ENCODE measurements around the gene ATAT1.
A peak's percentile ranks its signal among the peaks of the same experiment; 100 is the strongest.
"Not testable (repeated sequence)": the region's sequence is repeated elsewhere in the genome, so short reads cannot be mapped to it uniquely, and the experiment has no call there.

ATAT1 gene

DNA sequence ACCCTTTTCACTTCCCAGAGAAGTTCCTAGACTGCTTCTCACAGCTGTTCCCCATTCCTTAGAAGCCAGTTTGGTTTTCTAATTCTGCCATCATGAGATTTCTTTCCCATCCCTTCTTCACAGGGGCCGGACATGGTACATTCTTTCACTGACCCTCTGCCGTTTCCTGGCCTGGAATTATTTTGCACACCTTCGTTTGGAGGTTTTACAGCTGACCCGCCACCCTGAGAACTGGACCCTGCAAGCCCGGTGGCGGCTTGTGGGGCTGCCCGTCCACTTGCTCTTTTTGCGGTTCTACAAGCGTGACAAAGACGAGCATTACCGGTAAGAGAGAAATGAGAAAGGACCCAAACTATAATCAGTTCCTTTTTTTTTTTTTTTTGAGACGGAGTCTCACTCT lies 24.5 kb downstream of the ATAT1 start:
- no peak for DNase-seq

DNA sequence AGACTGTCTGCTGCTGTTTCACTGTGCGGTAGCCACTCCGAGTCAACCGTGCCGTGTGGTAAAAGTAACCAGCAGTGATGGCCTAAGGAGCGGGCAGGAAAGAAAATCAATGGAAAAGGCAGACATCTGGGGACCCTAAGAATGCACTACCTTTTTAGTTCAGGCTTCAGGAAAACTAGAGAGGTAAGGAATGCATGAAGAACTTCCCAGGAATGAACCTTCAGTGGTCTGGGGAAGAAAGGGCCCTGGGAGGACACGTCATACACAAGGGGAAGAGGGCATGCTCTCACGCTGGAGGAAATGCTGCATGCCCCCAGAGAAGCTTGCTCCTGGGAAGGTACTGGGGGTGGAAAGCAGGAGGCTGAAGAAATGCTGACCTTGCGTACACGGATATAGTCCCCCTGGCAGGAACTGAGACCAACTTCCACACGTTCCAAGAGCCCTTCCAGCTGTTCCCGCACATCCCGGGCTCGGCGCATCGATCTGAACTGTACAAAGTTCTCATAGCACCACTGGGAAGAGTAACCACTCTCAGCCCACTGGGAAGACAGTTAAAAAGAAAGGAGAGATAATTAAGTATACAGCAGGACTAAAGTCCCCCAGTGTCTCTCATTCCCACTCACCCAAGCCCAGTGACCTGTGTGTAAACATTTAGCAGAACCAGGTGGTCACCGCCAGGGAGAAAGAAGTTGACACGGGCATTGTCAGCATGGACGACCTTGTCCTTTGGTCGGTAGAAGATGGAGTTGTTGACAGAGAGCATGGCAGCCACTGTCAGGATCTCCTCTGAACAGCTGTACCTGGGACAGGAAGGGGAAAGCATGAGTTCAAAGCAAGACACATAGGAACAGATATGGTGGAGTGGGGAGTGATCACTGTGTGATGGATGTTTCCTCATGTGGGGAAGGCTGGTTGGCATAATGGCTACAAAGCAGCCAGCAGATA lies 28.4 kb downstream of the ATAT1 start:
- DNase-seq, result no peak

DNA sequence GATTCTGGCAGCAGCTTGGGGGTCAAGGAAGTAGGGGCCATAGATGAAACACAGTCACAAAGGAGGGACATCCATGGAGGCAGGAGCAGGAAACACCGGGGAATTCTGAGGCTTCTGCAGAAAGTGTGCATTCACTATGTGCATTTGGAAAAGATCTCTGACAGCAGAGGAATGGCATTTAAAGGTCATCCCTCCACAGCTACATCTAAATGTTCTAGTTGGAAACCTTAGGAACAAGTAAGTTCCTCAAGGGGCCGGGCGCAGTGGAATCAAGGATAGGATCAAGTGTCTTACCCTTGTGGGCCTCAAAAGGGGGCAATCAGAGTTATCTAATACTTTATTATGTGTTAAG lies 29.0 kb downstream of the ATAT1 start:
- DNase-seq, result no peak

DNA sequence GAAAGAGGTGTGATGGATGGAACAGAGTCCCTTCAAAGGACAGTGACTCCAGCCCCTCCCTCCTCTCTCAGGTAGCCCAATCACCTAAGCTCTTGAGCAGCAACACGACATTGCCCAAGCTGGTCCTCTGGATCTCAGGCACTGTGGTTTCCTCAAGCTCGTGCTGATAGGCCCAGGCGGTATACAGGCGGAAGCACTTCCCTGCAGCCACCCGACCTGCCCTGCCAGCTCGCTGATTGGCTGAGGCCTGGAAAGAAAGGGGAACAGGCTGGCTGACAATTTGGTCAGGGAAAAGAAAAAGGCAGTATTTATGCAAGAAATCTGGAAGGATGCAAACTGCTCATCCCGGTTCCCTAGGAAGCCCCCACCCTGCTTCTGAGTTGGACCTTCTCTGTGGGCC lies 29.8 kb downstream of the ATAT1 start:
- no peak for DNase-seq

- DNase-seq, result no peak
These were observed 30.8 kb downstream of the ATAT1 start for GRCh38 chr6:30657454-30657853.

GRCh38 chr6:30657922-30658321 lies 31.2 kb downstream of the ATAT1 start:
- not testable (repeated sequence) for DNase-seq

DNA sequence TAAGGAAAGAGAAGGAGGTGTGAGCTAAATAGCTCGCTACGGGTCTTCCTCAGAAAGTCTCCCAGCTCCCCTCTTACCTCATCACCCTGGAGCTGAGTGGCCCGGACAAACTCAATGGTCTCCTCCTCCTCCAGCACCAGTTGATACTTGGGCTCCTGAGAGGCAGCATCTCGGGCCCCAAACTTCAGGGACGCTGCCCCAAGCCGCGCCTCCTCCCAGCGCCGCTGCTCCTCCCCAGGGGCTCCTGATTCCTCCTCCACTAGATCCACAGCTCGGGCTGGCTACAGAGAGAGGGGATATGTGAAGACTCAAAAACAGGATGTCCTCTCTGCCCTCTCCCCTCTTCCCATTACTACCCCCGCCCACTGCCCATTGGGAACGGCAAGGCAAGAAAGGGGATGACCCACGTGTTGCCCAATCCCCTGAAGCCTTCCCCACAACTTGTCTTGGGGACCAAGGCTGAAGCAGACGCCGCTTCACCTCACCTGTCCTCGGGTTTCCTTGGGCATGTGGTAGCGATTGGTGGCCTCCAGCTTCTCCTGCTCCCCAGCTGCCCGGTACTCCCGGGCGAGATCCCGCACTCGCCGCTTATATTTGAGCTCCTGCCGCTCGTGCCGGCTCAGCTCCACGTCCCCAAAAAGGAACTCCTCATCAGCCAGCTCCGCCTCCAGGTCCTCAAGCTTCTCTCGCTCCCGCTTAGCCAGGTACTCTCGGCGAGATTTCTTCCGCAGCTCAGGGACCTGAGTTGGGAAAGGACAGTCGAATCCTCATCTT lies 38.5 kb downstream of the ATAT1 start:
- no peak for DNase-seq

DNA sequence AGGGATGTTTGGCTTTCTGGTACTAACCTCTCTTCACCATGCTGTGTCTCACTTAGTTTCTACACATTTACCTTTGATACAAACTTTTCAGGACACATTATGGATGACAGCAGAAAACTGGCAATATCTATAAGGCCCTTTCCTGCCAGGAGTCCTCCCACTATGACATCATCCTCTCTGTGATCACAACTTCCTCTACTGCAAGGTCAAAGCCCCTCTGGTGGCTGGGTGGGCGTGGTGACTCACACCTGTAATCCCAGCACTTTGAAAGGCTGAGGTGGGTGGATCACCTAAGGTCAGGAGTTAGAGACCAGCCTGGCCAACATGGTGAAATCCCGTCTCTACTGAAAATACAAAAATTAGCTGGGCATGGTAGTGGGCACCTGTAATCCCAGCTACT lies 39.6 kb downstream of the ATAT1 start:
- not testable (repeated sequence) for DNase-seq

DNA sequence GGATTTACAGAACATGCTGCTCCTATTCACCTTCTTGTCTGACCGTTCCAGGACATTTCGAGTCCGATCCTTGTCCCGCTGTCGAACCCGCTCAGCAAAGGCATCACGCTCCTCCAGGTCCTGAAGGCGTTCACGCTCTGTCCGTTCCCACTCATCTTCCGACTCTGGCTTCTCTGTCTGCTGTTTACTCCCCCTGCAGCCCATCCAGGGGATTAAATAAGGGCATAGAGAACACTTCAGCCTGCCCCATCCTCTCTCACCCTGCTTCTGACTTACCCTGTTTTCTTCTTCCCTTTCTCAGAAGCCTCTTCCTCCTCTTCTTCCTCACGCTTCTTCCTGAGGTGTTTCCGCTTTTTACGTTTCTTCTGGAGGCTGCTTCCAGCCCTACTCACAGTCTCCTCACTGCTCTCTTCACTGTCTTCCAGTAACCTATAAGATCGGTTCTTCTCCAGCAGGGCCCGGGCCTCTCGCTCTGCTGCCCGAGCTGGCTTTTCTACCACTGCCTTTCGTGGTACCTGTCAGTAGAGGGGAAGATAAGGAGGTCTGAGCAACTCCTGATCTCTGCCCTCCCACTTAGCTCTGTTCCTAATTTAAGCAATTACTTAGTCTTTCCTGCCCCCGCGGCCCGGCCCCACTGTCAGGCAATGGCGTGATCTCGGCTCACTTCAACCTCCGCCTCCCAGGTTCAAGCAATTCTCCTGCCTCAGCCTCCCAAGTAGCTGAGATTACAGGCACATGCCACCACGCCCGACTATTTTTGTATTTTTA lies 44.3 kb downstream of the ATAT1 start:
- DNase-seq, result no peak

DNA sequence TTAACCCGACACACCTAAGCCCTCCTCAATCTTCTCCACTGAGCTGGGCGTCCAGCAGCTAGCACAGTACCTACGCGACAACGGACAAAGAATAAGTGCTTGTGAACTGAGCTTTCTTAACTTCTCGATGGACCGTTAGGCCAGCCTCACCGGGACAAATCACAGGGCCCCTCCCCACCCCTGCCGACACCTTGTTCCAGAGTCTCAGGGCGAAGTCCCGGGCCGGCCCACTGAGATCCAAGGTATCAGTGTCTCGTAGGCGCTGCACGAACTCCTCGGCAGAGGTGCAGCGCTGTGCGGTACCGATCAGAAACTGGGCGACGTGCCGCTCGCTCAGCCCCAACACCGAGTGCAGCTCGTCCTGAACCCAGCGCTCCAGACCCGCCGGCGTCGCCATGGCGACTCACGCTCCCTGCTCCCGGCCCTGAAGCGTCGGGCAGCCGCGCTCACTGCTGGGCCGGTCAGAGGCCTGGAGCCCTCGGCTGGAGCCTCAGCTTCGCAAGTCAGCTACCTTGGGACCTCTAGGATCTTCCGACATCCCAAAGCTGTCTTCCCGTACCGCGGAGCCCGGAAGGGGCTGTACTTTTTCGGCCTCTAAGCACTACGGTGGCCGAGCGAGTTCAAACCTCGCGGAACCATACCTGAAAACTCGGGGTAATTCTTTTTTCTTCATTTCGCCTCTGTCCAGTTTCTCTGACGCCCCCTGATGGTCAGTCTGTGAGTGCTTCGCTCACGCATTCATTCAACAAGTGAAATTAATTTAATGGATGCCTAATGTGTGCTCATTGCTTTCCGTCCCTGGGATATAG lies 46.0 kb downstream of the ATAT1 start, which contains the start of gene DHX16:
TSS of gene DHX16 (minus strand) at position 562 of the 809 bp plus-strand sequence. CDS start at position 397, 165 bp downstream.
- DNase-seq, result peak; percentile 72 to 87 (median 80)

DNA sequence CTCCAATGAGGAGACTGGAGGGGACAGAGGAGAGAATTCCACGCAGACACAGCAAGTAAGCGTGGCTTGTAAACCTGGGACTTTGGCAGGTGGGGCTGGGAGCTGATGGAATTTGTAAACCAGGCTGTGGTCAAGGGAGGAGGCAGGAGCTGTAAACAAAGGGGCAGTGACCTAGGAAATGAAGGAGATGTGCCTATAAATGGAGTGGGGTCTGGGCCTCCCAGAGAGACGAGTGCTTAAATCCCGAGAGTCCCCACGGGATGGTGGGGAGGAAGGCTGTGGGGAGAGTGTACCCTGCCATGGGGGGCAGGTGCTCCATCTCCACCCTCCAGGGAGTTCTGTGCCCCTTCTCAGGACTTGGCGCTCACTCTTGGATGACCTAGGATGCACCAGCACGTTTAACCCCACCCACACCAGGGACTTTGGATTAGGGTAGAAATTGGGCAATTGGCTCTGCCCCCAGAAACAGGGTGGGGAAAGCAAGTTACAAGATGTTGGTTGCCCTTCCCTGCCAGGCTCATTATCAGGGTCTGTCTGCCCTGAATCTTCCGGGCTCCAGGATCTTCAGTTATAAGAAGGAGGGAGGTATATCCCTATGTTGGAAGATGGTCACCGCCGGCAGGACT lies 50.1 kb downstream of the ATAT1 start:
- DNase-seq, result no peak

DNA sequence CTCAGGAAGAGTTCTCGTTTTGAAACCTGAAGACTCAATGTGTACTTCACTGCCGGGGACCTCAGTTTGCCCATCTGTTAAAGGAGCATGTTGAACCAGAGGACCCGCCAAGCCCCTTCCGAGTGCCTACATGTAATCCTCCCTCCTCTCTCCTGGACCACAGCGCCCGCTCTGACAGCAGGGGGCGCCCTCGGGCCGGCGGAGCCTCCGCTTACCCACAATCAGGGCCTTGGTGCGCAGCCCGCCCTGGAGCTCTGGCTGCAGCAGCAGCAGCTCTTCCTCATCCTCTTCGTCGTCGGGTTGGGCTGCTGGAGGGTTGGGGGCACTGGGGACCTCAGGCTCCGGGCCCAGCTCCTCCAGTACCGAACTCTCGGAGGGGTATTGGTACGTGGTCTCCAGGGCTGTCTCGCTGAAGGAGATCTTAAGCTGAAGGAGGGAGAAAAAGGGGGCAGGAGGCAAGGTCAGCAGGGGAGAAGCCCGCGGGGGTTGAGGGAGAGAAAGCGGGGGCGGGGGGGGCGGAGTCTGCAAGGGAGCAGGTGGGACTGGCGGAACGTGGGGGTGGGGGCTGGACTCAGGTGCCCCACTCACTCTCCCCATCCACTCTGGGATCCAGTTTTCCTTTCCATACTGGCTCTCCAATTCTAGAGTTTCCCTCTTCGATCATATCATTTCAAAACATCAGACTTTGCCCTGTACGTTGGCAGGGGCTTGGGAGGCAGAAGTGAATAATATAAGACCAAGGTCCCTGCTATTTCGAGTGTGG lies 52.5 kb downstream of the ATAT1 start:
- peak; percentile 86 to 93 (median 90) for DNase-seq

DNA sequence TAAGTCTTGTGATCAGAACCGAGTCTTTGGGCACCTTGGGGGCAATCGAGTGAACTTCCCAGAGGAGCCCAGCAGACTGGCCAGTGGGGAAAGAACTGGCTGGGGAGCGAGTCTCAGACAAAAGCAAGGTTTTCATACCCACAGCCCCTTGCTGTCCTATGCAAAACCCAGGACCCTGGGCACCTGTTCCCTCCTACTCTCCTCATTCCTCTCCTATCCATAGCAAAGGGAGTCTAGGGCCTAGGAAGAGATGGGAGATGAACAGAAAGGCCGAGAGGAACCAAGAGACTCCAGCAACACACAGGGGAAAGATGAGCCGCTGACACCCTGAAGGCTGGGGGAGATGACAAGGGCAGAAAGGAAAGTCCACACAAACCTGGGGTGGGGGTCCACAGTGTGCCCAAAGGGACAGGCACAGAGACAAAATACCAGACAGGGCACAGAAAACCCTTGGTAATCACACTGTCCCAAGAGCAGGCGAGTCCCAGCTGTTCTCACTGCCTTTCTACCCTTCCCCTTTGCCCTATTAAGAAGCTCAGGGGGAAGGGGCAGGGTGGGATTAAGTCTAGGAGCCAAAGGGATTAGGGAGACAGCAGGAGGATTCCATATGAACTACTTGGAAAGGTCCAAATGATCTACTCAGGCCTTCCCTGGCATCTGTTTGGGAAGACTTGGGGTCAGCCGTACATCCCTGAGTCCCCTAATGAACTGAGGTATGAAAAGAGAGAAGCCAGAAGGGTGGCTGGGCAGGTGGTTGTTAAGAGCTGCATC lies 53.3 kb downstream of the ATAT1 start:
- no peak for DNase-seq

- DNase-seq, result no peak
These were observed 55.1 kb downstream of the ATAT1 start for GRCh38 chr6:30681766-30682142.

GRCh38 chr6:30682143-30683117 lies 55.8 kb downstream of the ATAT1 start:
- DNase-seq, result peak; percentile 52 to 91 (median 75)

DNA sequence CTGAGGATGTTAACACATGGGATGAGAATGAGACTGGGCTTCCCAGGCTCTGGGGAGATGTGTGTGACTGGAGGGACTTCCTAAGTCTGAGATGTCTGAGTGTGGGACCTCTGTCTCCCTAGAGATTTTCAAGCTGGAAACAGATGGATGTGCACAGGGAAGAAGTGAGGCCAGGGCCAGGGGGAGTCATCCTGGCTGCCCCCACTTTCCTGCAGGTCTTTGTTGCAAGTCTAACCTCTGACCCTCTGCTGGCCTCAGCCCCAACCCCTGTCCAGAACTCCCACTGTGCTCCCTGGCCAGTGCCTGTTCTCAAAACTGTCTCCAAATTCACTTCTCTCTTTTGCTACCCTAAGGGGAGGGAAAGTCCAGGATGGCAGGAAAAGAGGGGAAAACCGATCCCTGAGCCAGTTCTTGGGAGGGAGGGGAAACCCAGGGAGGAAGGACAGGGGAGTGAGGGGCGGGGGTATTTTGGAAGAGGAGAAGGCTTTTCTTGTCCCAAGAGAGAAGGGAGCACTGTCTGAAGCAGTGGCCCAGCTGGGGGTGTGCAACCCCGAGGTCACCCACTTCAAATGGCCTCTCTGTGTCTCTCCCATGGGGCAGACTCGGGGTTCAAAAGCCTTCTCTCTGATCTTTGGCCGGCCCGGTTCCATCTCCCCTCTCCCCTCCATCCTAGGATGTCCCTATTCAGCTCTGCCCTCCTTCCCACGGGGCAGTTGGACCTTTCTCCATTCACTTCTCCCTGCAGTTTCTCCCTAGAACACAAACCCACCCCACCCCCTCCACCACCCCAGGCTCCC lies 56.7 kb downstream of the ATAT1 start:
- DNase-seq, result no peak

- no peak for DNase-seq
These were observed 57.3 kb downstream of the ATAT1 start for GRCh38 chr6:30683980-30684338.
